GM12878 (cell line): ENCODE results near the gene ZNF3. TPM values are rescaled to one million over a fixed set of nuclear protein-coding genes. Genes with fewer than 3 reads are reported as not detected.

Experiments used
- ATAC-seq: fragments of 200-7000 bp; cut with Tn5 transposase; 3 replicates; pipeline ENCODE4 v1.9.1; 2020; ENCODE audit warnings: mild to moderate bottlenecking, moderate library complexity
- BruUV-seq: library from RNA; stranded (reverse); fragments of 400-500 nt; replicated peaks from 2 replicates; lab custom pipeline; 2021; lab: Mats Ljungman, UMichigan
- CTCF ChIA-PET: fragments of 300-600 bp; sonication (Branson Sonifier 250); formaldehyde crosslinking; extraction: SDS; loops from one replicate; lab custom pipeline; 2021; ENCODE audit warnings: inconsistent platforms; lab: Yijun Ruan, JAX
- POLR2A ChIA-PET: fragments of 350-600 bp; formaldehyde crosslinking; extraction: SDS; loops from one replicate; lab custom pipeline; 2021; ENCODE audit warnings: inconsistent platforms; lab: Charles Lee
- RAD21 ChIA-PET: fragments of 300-600 bp; sonication (Branson Sonifier 250); formaldehyde crosslinking; loops from one replicate; lab custom pipeline; 2023; ENCODE audit warnings: antibody characterized with exemption; ENCODE audit not compliant: unreplicated experiment; lab: Charles Lee
- SMC1A ChIA-PET: fragments of 300-600 bp; sonication (Branson Sonifier 250); formaldehyde crosslinking; loops from one replicate; lab custom pipeline; 2023; ENCODE audit not compliant: unreplicated experiment, uncharacterized antibody; lab: Charles Lee
- DNase-seq: peaks from one replicate; pipeline ENCODE4 v3.0.0-alpha.2; 2011; ENCODE audit warnings: low read depth, low spot score
- FAIRE-seq: peaks from 3 replicates; lab custom pipeline; 2011; peaks lifted over from hg19 to GRCh38; lab: Jason Lieb, UNC
- H2AFZ ChIP-seq: 2 replicates; pipeline ENCODE4 v1.6.0; 2011; ENCODE audit warnings: low read depth, low read length, control low read depth; ENCODE audit not compliant: control insufficient read depth
- H3K27ac ChIP-seq: 2 replicates; pipeline ENCODE4 v1.5.1; 2011; ENCODE audit warnings: control low read depth; ENCODE audit not compliant: control insufficient read depth, insufficient read depth
- H3K27me3 ChIP-seq, 2 experiments: replicated peaks in 1 of 2; 2 replicates each; pipeline versions ENCODE4 v1.6.0 to v1.6.1; 2011; ENCODE audit warnings: low read length in 1 of 2; ENCODE audit not compliant: control insufficient read depth in 2 of 2, insufficient read depth in 2 of 2
- H3K36me3 ChIP-seq, 2 experiments: 2 replicates each; pipeline ENCODE4 v1.5.1; 2011; ENCODE audit warnings: low read length in 1 of 2; ENCODE audit not compliant: control insufficient read depth in 2 of 2, insufficient read depth in 2 of 2
- H3K4me1 ChIP-seq: 2 replicates; pipeline ENCODE4 v1.6.1; 2011; ENCODE audit warnings: mild to moderate bottlenecking, low read length, moderate library complexity, mixed read lengths; ENCODE audit not compliant: control insufficient read depth, insufficient read depth
- H3K4me2 ChIP-seq: 2 replicates; pipeline ENCODE4 v1.6.0; 2011; ENCODE audit warnings: control low read depth; ENCODE audit not compliant: control insufficient read depth, insufficient read depth
- H3K4me3 ChIP-seq: fragments of 200-600 bp; sonication (generic); 2 replicates; pipeline ENCODE4 v1.5.1; 2016
- H3K79me2 ChIP-seq: 2 replicates; pipeline ENCODE4 v1.6.0; 2011; ENCODE audit warnings: low read length; ENCODE audit not compliant: control insufficient read depth, insufficient read depth
- H3K9ac ChIP-seq: 2 replicates; pipeline ENCODE4 v1.8.0; 2011; ENCODE audit warnings: low read length, control low read depth, mixed read lengths; ENCODE audit not compliant: control insufficient read depth, insufficient read depth
- H3K9me3 ChIP-seq: replicated peaks from 3 replicates; pipeline ENCODE4 v1.5.1; 2011; ENCODE audit warnings: mild to moderate bottlenecking, low read length; ENCODE audit not compliant: control insufficient read depth, insufficient read depth
- H4K20me1 ChIP-seq: 2 replicates; pipeline ENCODE4 v1.6.0; 2011; ENCODE audit not compliant: control insufficient read depth, insufficient read depth
- BHLHE40 ChIP-seq, 2 experiments: fragments of 450-650 bp in 1 of 2; IDR thresholded peaks; 2 replicates each; pipeline ENCODE4 v1.6.1; 2011 to 2017; ENCODE audit warnings: low read depth in 2 of 2, borderline replicate concordance in 1 of 2, improper control_type of control experiment in 1 of 2, low read length in 1 of 2, mild to moderate bottlenecking in 1 of 2
- MAX ChIP-seq: IDR thresholded peaks from 2 replicates; pipeline ENCODE4 v1.6.1; 2012; ENCODE audit warnings: low read depth, low read length, improper control_type of control experiment
- RB1 ChIP-seq: fragments of 450-650 bp; formaldehyde crosslinking; IDR thresholded peaks from 2 replicates; pipeline ENCODE4 v1.6.1; 2017; ENCODE audit warnings: mild to moderate bottlenecking, borderline replicate concordance
- RELB ChIP-seq: fragments of 450-650 bp; IDR thresholded peaks from 2 replicates; pipeline ENCODE4 v1.6.1; 2017; ENCODE audit warnings: low read depth, mild to moderate bottlenecking, moderate library complexity
- RFX5 ChIP-seq: IDR thresholded peaks from 2 replicates; pipeline ENCODE4 v1.6.1; 2011; ENCODE audit warnings: low read depth, low read length, improper control_type of control experiment
- STAT3 ChIP-seq: IDR thresholded peaks from 2 replicates; pipeline ENCODE4 v1.6.1; 2011; ENCODE audit warnings: low read depth, low read length, improper control_type of control experiment
- ZNF24 ChIP-seq: fragments of 450-650 bp; IDR thresholded peaks from 2 replicates; pipeline ENCODE4 v1.6.1; 2017; ENCODE audit warnings: antibody characterized with exemption, mild to moderate bottlenecking
- ZNF622 ChIP-seq: fragments of 450-650 bp; IDR thresholded peaks from 2 replicates; pipeline ENCODE4 v1.6.1; 2017; ENCODE audit warnings: mild to moderate bottlenecking, inconsistent platforms
- WGBS: methylation state at CpG from one replicate; pipeline ENCODE4 v1.1.6; 2016; ENCODE audit warnings: low lambda C conversion rate; ENCODE audit not compliant: insufficient replicate concordance, insufficient coverage; ENCODE audit errors: missing lambda C conversion rate; 5-methylcytosine and 5-hydroxymethylcytosine counted together
- in situ Hi-C: fragments of 300-500 bp; cut with MboI; formaldehyde crosslinking; loops from 9 replicates; pipeline ENCODE4 v1.14.3; 2018; ENCODE audit warnings: mixed read lengths
- intact Hi-C: fragments of 100-400 bp; cut with micrococcal nuclease; formaldehyde crosslinking; loops from one replicate; pipeline ENCODE4 v1.14.2; 2022; ENCODE audit not compliant: unreplicated experiment
- polyA plus RNA-seq, 11 experiments: library from polyadenylated mRNA; depleted of rRNA in 4 of 11; unstranded in 6 of 11; stranded (reverse) in 5 of 11; fragments of >200 nt; fragmentation: Nextera tagmentation in 4 of 11; fragmentation: Illumina TruSeq in 1 of 11; extraction: Ambion mirVana in 4 of 11; extraction: Trizol in 1 of 11; gene quantifications; 1 replicate in 1 of 11; 2 replicates in 10 of 11; pipeline versions ENCODE4 v1.2.1 to v1.2.3, GENCODE V29; 2011 to 2016; ENCODE audit warnings: inconsistent platforms in 2 of 11, missing spikeins in 2 of 11, low read depth in 1 of 11
- total RNA-seq, 4 experiments: library from RNA; depleted of rRNA in 3 of 4; stranded (reverse); fragments of >200 nt in 3 of 4; fragmentation: Illumina TruSeq in 1 of 4; extraction: Trizol in 1 of 4; gene quantifications; 2 replicates each; pipeline versions ENCODE4 v1.2.1 to v1.2.3, GENCODE V29; 2013 to 2021
- TF ChIP-seq, protein P1 (sequence below): fragments of 450-650 bp; formaldehyde crosslinking; IDR thresholded peaks from 2 replicates; pipeline ENCODE4 v1.4.0; 2020; ENCODE audit warnings: mild to moderate bottlenecking, moderate library complexity

The ZNF3 gene
- total and polyA plus RNA-seq, 10 of the 15 experiments (the other 5 are each of a cell fraction or from before 2014, with no cell fraction given): 17.2 to 37.4 (median 29.4) TPM

- peaks cover 6% of the 10 kb centered on the region for H3K4me1 ChIP-seq
- ChIA-PET SMC1A (no interaction called here), RAD21 (no interaction called here), CTCF (no interaction called here), POLR2A (no interaction called here)
- WGBS: 86% methylated on average over 16 of the region's 17 CpGs
- H2AFZ ChIP-seq: no peak overlapping the region
- H3K27me3 ChIP-seq: no peaks in the 10 kb centered on the region
- DNase-seq (no peak), FAIRE-seq (no peak), ATAC-seq (no peak)
- H3K36me3 ChIP-seq: peaks cover 5 to 8% of the 10 kb centered on the region in 2 experiments; a peak in 3 of 4 replicates
- intact Hi-C loops (no loop called here), in situ Hi-C loops (no loop called here)
- H3K9me3 ChIP-seq: no peaks in the 10 kb centered on the region
- H3K4me3 ChIP-seq: no peak overlapping the region
- H3K9ac ChIP-seq: no peak overlapping the region
- H3K27ac ChIP-seq: no peak overlapping the region
- H3K4me2 ChIP-seq: no peak overlapping the region
- TF ChIP-seq BHLHE40 (IDR thresholded peaks at IDR 0.05; ENCODE audit: borderline replicate concordance in 1 of 2, low read depth in 2 of 2, low read length in 1 of 2) (no peak), ZNF622 (no peak), RB1 (no peak), RELB (no peak), RFX5 (no peak), STAT3 (no peak), ZNF24 (no peak), MAX (no peak)
- TF ChIP-seq, protein P1, sequence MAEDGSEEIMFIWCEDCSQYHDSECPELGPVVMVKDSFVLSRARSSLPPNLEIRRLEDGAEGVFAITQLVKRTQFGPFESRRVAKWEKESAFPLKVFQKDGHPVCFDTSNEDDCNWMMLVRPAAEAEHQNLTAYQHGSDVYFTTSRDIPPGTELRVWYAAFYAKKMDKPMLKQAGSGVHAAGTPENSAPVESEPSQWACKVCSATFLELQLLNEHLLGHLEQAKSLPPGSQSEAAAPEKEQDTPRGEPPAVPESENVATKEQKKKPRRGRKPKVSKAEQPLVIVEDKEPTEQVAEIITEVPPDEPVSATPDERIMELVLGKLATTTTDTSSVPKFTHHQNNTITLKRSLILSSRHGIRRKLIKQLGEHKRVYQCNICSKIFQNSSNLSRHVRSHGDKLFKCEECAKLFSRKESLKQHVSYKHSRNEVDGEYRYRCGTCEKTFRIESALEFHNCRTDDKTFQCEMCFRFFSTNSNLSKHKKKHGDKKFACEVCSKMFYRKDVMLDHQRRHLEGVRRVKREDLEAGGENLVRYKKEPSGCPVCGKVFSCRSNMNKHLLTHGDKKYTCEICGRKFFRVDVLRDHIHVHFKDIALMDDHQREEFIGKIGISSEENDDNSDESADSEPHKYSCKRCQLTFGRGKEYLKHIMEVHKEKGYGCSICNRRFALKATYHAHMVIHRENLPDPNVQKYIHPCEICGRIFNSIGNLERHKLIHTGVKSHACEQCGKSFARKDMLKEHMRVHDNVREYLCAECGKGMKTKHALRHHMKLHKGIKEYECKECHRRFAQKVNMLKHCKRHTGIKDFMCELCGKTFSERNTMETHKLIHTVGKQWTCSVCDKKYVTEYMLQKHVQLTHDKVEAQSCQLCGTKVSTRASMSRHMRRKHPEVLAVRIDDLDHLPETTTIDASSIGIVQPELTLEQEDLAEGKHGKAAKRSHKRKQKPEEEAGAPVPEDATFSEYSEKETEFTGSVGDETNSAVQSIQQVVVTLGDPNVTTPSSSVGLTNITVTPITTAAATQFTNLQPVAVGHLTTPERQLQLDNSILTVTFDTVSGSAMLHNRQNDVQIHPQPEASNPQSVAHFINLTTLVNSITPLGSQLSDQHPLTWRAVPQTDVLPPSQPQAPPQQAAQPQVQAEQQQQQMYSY (CRISPR knock-in tag): no peak
- H3K79me2 ChIP-seq: peaks cover 3% of the 10 kb centered on the region
- no TSS peak for BruUV-seq
- no peaks in the 10 kb centered on the region for H4K20me1 ChIP-seq
Measured at GRCh38 chr7:100106633-100107032, 25.1 kb upstream of the ZNF3 start.
